K562 treated with DMSO at 1 percent for 12 hours (cell line): Measurements from ENCODE around the gene NUP93. TPM values are rescaled to one million over a fixed set of nuclear protein-coding genes. Genes with fewer than 3 reads are reported as not detected.

Experiments
- total RNA-seq: library from RNA; unstranded; fragments of 300-600 nt; gene quantifications from 2 replicates; pipeline ENCODE4 v1.2.3, GENCODE V29; 2022; ENCODE audit not compliant: insufficient read depth

The NUP93 gene
- total RNA-seq, result 49.1 and 76.9 TPM in 2 replicates

DNA sequence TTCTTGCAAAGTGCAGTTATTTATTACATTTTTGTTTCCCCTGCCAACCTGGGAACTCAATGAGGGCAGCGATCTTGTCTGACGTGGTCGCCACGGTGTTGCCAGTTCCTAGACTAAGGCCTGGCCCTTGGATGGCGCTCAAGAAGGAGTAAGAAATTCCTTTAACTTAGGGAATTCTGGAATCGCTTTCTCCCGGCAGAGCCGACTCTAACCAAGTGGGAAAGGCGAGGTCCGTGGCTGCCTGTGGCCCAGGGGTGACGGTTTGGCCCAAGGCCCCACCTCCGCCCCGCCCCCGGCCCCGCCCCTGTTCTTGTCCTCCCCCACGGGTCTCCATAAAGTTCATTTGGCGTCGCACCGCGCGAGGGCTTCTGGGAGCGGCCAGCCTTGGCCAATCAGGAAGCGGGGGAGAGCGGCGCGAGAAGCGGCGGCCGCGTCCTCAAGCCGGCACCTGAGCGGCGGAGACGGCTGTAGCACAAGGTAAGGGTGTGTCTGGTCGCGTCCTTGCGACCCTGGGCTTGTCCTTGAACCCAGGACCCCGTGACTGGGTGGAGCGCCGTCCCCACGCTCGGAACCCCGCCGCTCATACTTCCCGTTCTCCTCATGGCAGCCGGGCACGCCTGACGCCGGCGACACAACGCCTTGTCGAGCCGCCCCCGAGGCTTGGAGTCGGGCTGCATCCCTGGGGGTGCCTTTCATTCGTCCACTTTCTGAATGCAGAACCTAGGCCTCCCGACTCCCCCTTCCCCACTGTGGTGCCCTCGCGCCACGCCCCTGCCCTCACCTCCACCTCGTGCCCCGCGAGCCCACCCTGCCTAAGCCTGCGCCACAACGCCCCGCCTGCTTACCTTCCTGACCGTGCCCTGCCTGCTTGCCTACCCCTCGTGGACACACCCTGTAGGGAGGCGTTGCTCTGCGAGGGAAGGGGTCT, at the start of gene NUP93:
NUP93 (plus strand) TSS at position 395 of the 928 bp plus-strand sequence. CDS start 18,119 bp downstream, outside the sequence.

DNA sequence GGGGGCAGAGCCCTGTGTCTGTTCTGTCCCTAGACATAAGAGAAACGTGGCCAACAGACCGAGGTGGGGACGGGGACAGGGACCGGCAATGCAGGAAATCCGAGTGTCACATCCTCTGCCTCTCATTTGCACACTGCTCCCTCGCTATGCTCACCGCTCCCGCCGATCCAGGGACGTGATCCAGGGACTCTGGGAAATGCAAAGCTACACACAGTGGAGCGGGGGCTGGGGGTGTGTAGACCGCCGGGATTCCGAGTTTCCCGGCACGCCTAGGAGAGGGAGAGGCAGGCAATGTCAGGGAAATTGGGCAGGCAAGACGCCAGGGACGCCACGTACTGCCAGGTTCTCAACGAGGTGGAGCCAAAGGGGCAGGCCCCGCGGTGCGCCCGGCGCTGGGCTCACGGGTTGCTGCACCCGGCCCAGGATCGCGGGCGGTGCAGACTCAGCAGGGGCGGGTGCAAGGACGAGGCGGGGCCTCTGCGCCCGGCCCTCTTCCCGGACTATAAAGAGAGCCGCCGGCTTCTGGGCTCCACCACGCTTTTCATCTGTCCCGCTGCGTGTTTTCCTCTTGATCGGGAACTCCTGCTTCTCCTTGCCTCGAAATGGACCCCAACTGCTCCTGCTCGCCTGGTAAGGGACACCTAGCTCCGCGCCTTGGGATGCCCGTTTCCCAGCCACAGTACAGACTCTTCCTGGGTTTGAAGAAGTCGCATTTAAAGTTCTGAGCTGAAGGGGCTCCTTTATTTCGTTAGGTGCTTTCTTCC, 47.8 kb upstream of the NUP93 start, which contains the start of gene MT1X:
MT1X (plus strand) TSS at position 532 of the 764 bp plus-strand sequence; CDS start at position 603, 71 bp downstream.

DNA sequence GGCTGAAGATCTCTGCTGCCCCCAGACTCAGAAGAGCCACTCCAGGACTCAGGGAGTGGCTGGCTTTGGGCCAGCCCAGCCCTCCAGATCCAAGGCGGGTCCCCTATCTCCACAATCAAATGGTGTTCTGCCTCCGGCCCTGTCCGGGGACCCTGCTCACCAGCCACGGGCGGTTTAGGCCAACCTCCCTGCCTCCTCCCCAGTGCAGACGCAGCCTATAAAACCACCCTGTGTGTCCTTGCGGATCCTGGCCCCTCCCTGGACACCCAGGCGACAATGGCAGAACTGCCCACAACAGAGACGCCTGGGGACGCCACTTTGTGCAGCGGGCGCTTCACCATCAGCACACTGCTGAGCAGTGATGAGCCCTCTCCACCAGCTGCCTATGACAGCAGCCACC, 135.0 kb downstream of the NUP93 start, which contains the start of gene SLC12A3:
SLC12A3 (plus strand) TSS at position 248 of the 400 bp plus-strand sequence; CDS start at position 277, 29 bp downstream.

Other genes with a start within 250 kb of the NUP93 start
- gene BBS2, start 210.1 kb upstream of the NUP93 start, total RNA-seq, result 11.7 and 17.8 TPM in 2 replicates
- gene MT4, start 165.1 kb upstream of the NUP93 start, total RNA-seq, result not detected in 2 replicates
- not detected in 2 replicates for gene MT3, start 140.6 kb upstream of the NUP93 start, total RNA-seq
- 28.0 and 34.8 TPM in 2 replicates for gene MT2A, start 121.5 kb upstream of the NUP93 start, total RNA-seq
- gene MT1E, start 104.3 kb upstream of the NUP93 start, total RNA-seq, result not detected in 2 replicates
- not detected in 2 replicates for gene MT1M, start 97.5 kb upstream of the NUP93 start, total RNA-seq
- gene MT1A, start 91.5 kb upstream of the NUP93 start, total RNA-seq, result not detected in 2 replicates
- gene MT1B, start 78.2 kb upstream of the NUP93 start, total RNA-seq, result not detected in 2 replicates
- gene MT1F, start 72.2 kb upstream of the NUP93 start, total RNA-seq, result not detected in 2 replicates
- gene MT1G, start 62.1 kb upstream of the NUP93 start, total RNA-seq, result not detected in 2 replicates
- gene MT1H, start 60.3 kb upstream of the NUP93 start, total RNA-seq, result not detected in 2 replicates
- 16.4 and 18.1 TPM in 2 replicates for gene MT1X, start 47.7 kb upstream of the NUP93 start, total RNA-seq
- gene SLC12A3, start 135.1 kb downstream of the NUP93 start, total RNA-seq, result not detected in 2 replicates
- gene HERPUD1, start 202.0 kb downstream of the NUP93 start, total RNA-seq, result 57.4 and 117 TPM in 2 replicates
- not detected in 2 replicates for gene CETP, start 231.8 kb downstream of the NUP93 start, total RNA-seq